ENCODE results near the gene KCTD10. TPM values are rescaled to one million over a fixed set of nuclear protein-coding genes. Genes with fewer than 3 reads are reported as not detected.
A peak's percentile ranks its signal among the peaks of the same experiment; 100 is the strongest.

Gene KCTD10
- total RNA-seq, 1 experiment from 2014 or later = 56.7 TPM

DNA sequence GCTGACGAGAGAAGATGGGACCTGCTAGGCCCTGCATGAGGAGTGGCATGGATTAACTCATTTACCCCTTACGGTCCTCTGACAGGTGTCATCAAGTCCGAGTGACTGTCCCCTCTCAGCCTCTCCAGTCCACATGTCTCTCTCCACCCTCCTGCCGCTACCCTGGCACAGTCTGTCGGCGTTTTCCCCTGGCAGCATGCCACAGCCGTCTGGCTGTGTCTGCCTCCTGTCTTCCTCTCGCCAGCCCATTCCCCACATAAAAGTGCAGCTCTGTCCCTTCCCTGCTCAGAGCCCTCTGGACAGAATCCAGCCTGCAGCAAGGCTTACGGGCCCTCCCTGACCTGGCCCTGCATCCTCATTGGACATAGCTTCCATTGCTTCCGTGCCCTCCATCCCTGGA is 46.0 kb upstream of the KCTD10 start:
- CTCF ChIA-PET = no interaction called here
- H3K27me3 Mint-ChIP-seq (ENCODE audit: unreplicated experiment) = no peaks in the 10 kb centered on the region
- no TSS peak for BruUV-seq (replicated peaks)
- no peaks in the 10 kb centered on the region for H3K4me1 Mint-ChIP-seq (ENCODE audit: low read depth, unreplicated experiment)
- intact Hi-C loops (cut with micrococcal nuclease; ENCODE audit: unreplicated experiment) = no loop called here
- TF ChIP-seq, protein P1, sequence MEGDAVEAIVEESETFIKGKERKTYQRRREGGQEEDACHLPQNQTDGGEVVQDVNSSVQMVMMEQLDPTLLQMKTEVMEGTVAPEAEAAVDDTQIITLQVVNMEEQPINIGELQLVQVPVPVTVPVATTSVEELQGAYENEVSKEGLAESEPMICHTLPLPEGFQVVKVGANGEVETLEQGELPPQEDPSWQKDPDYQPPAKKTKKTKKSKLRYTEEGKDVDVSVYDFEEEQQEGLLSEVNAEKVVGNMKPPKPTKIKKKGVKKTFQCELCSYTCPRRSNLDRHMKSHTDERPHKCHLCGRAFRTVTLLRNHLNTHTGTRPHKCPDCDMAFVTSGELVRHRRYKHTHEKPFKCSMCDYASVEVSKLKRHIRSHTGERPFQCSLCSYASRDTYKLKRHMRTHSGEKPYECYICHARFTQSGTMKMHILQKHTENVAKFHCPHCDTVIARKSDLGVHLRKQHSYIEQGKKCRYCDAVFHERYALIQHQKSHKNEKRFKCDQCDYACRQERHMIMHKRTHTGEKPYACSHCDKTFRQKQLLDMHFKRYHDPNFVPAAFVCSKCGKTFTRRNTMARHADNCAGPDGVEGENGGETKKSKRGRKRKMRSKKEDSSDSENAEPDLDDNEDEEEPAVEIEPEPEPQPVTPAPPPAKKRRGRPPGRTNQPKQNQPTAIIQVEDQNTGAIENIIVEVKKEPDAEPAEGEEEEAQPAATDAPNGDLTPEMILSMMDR (IDR thresholded peaks at IDR 0.05; ENCODE audit: unreplicated experiment) = no peak
- no peak overlapping the region for H3K27ac Mint-ChIP-seq (ENCODE audit: unreplicated experiment)
- no peak for DNase-seq
- peaks cover 27% of the 10 kb centered on the region for H3K36me3 Mint-ChIP-seq (ENCODE audit: insufficient read depth, unreplicated experiment)
- H3K9me3 Mint-ChIP-seq (ENCODE audit: low read depth, unreplicated experiment) = no peaks in the 10 kb centered on the region
- H3K4me3 Mint-ChIP-seq (ENCODE audit: low read depth, unreplicated experiment) = no peak overlapping the region

DNA sequence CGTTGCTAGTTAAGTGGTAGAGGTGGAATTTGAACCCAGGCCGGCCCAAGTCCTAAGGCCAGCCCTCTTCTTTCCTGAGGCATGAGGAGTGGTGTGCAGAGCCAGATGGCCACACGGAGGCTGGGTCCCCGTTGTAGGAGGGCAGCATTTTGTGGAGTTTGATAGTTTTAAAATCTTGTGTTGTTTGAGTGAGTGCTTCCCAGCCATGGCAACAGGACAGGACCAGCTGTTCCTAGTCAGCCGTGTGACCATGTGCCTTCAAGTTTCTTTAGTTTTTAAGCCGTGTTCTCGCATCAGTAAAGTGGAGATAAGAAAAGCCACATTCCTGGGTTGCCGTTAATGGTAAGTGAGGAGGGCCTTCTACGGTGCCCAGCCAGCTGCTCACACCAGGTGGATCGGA is 44.7 kb upstream of the KCTD10 start:
- DNase-seq = no peak
- CTCF ChIA-PET = interaction anchor here (0.6 kb wide), 1 partner anchor 71 kb away, joined by 7 read pairs; no protein-coding TSS in a partner anchor
- no peaks in the 10 kb centered on the region for H3K27me3 Mint-ChIP-seq (ENCODE audit: unreplicated experiment)
- no peaks in the 10 kb centered on the region for H3K4me1 Mint-ChIP-seq (ENCODE audit: low read depth, unreplicated experiment)
- TF ChIP-seq, protein P1 (IDR thresholded peaks at IDR 0.05; ENCODE audit: unreplicated experiment) = no peak
- H3K36me3 Mint-ChIP-seq (ENCODE audit: insufficient read depth, unreplicated experiment) = peaks cover 31% of the 10 kb centered on the region
- H3K4me3 Mint-ChIP-seq (ENCODE audit: low read depth, unreplicated experiment) = no peak overlapping the region
- intact Hi-C loops (cut with micrococcal nuclease; ENCODE audit: unreplicated experiment) = no loop called here
- no peak overlapping the region for H3K27ac Mint-ChIP-seq (ENCODE audit: unreplicated experiment)
- no TSS peak for BruUV-seq (replicated peaks)
- H3K9me3 Mint-ChIP-seq (ENCODE audit: low read depth, unreplicated experiment) = no peaks in the 10 kb centered on the region

DNA sequence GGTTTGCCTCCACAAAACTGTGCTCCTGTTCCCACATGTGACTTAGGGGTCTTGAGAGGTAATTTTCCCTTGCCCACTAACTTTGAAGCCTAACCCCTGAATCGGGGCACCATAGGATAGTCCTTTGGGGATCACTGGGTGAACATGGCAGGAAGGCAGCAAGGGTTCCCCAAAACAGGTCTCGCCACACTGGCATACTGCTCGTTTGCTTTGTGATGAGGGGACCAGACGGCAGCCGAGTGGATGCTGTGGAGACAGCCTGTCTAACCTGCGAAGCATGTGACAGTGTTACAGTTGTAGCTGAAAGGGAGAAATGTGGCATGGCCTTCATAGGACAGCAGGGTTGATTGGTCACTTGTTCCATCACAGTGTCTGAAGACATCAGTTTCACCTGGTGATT is 42.7 kb upstream of the KCTD10 start:
- Mint-ChIP-seq H3K9me3 (ENCODE audit: low read depth, unreplicated experiment) (no peaks in the 10 kb centered on the region), H3K27me3 (ENCODE audit: unreplicated experiment) (no peaks in the 10 kb centered on the region), H3K4me3 (ENCODE audit: low read depth, unreplicated experiment) (no peak overlapping the region), H3K27ac (ENCODE audit: unreplicated experiment) (no peak overlapping the region), H3K36me3 (ENCODE audit: insufficient read depth, unreplicated experiment) (peaks cover 32% of the 10 kb centered on the region), H3K4me1 (ENCODE audit: low read depth, unreplicated experiment) (no peaks in the 10 kb centered on the region)
- TF ChIP-seq, protein P1 (IDR thresholded peaks at IDR 0.05; ENCODE audit: unreplicated experiment) = no peak
- DNase-seq = no peak
- CTCF ChIA-PET = no interaction called here
- no TSS peak for BruUV-seq (replicated peaks)
- intact Hi-C loops (cut with micrococcal nuclease; ENCODE audit: unreplicated experiment) = loop anchor here (1.0 kb wide), 1 partner anchor 256 kb away; no protein-coding TSS in a partner anchor

DNA sequence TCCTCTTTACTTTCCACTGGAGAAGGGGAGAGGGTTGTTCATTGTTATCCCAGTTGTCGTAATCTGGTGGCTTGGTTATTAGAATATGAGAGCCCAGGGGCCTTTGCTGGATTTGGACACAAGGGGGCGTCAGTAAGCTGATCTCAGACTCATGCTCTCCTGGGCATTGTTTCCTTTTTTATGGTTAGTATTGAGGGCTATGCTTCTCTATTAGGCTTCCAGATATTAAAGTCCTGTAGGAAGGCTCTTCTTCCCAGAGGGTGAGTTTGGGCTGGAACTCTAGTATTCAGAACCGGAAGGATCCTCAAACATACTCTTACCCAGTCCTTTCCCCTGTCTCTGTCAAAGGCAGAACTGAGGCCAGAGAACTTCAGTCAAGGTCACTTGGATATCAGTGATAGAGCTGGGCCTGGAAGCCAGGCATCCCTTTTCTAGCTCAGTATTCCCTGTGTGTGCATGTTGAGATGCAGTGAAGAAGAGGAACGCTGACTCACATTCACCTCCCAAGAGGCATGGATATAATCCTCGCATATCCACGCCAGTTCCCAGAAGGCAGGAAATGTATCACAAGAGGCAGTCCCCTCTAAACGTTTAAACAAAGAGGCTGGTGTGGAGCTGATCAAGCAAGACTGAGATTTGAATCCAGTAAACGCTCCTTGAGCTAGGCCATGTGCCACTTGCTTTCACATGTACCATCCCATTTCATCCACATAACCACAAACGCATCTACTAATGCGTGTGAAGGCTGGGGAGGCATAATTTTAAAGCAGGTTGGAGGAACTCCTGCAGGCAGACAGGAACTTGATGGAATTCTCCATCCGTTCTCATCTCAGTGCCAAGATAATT is 41.9 kb upstream of the KCTD10 start:
- Mint-ChIP-seq H3K4me1 (ENCODE audit: low read depth, unreplicated experiment) (no peaks in the 10 kb centered on the region), H3K27ac (ENCODE audit: unreplicated experiment) (no peak overlapping the region), H3K27me3 (ENCODE audit: unreplicated experiment) (no peaks in the 10 kb centered on the region), H3K9me3 (ENCODE audit: low read depth, unreplicated experiment) (no peaks in the 10 kb centered on the region), H3K4me3 (ENCODE audit: low read depth, unreplicated experiment) (no peak overlapping the region), H3K36me3 (ENCODE audit: insufficient read depth, unreplicated experiment) (peaks cover 30% of the 10 kb centered on the region)
- BruUV-seq (replicated peaks) = no TSS peak
- DNase-seq = peak; percentile 64
- CTCF ChIA-PET = interaction anchor here (1.3 kb wide), 1 partner anchor 256 kb away, joined by 10 read pairs; no protein-coding TSS in a partner anchor
- TF ChIP-seq, protein P1 (IDR thresholded peaks at IDR 0.05; ENCODE audit: unreplicated experiment) = peak; percentile 53
- intact Hi-C loops (cut with micrococcal nuclease; ENCODE audit: unreplicated experiment) = loop anchor here (1.0 kb wide), 1 partner anchor 256 kb away; no protein-coding TSS in a partner anchor
